ENCODE measurements around the gene LPAR6.

DNA sequence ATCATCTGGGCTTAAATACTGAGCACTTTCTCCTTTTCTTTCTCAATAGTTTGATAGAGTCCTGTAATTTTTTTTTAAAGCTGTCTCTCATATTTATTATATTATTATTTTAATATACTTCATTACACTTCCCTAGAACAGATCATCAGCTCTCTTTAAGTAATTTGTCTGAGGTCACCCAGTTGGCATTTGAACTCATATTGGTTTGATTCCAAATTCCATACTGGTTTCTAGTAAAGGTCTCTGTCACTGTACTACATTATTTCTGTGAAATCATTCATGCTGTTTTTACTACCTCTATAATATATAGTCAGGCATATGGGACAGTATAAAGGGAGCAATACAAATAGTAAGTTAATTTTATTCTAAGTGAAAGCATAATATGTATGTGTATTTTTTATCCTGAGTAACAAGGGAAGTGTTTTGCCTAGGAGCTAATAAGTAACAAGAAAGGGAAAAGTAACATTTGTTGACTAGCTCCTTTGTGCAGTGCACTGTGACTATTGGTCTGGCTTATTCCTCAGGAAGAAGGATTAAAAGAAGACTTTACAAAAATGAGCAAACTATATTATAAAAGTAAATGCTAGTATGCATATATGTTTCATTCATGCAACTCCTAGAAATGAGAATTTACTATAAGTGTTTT lies 14.3 kb downstream of the LPAR6 start:
- TF ChIP-seq CTCF (IDR thresholded peaks at IDR 0.05) (no peak), POLR2A (IDR thresholded peaks at IDR 0.05) (no peak)
